Measurements from ENCODE around the gene MPHOSPH9.

The MPHOSPH9 gene

DNA sequence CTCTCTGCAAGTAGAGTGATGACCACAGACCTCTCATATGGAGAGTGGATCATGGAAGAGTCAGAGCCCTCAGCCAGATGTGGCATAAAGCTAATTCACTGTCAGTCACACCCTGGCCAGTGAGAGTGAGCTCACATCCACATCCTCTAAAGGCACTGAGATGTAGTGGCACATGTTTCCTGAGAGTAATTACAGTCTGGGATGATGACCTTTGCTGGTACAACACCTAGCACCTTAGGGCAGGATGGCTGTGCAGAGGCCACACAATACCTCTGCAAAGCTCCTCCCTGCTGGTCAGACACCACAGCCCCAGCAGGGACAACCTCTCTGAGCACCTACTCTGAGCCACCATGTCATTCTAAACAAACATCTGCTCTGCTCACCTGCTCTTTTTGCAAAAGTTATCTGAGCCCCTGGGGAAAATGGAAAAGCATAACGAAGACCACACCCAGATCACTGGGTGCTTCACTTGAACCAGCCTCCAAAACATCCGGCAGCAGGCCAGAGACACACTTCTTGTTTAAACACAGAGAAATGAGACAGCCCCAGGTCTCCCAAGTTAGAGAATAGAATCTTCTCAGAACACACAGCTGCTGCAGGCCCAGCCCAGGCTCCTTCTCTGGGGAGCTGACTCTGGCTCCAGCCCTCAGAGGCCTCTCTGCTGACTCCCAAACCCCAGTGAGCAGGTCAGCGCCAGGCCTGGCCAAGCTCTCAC, 112.3 kb downstream of the MPHOSPH9 start:
- no peak for DNase-seq

DNA sequence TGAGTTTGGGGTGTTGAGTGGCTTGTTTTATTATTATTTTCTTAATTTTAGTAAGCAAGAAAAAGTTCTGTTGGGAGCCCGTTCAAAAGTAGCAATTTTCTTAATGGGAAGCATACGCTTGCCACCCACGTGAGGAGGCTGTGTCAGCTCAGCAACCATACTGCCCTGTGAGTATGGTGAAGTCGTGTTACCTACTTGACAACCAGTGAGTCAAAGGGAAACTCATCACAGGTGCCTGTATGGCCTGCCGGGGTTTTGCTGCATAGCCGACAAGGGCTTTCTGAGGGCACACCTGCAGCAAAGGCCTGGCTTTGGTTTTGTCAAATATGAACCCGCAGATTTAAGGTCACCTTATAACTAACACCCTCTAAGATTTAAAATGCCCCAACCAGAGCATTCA, 113.1 kb downstream of the MPHOSPH9 start:
- DNase-seq = no peak

DNA sequence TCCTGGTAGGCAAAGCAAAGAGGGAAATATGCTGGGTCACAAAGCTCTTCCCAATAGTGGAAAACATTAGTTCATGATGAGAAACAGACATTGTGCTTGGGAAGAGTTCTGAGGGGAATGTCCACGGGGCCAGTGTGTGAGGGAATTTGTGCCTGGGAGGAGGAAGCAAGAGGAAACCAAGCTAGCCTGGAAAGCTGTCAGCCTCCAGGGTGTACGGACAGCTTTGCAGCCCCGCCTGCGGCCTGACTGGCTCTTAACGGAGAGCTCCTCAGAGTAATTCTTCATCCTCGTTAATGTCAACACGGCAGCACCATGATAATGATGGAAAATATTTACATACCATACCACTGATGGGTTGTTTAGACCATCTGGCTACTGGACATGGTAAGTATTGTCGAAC, 114.4 kb downstream of the MPHOSPH9 start:
- no peak for DNase-seq

DNA sequence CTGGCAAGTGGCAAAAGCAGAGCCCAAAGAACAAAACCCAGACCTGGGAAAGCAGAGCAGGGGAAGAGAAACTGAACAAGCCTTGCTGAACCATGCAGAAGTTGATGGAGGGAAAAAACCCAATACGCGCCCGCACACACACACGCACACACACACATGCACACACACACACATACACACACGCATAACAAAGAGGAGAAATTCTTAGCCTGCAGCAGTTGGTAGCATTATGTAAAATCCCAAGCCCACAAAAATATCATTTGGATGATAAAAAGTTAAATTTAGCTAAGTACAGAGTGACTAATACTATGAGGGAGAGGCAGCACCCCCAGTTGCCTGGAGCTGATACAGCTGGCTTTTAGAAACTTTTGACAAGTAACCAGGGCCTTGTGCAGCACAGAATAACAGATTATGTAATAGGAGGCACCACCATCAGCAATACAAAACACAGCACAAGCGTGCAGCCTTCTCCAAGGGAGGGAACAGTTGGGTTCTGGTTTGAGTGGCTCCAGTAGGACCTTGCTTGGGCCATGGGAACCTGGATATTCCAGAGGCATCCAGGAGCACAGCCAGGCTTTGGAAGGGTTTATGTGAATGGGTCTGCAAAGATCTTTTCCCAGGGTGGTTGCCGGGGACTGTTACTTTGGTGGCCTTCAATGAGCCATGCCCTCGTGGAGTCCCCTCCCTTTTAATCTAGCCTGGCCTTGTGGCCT, 117.4 kb downstream of the MPHOSPH9 start:
- no peak for DNase-seq

DNA sequence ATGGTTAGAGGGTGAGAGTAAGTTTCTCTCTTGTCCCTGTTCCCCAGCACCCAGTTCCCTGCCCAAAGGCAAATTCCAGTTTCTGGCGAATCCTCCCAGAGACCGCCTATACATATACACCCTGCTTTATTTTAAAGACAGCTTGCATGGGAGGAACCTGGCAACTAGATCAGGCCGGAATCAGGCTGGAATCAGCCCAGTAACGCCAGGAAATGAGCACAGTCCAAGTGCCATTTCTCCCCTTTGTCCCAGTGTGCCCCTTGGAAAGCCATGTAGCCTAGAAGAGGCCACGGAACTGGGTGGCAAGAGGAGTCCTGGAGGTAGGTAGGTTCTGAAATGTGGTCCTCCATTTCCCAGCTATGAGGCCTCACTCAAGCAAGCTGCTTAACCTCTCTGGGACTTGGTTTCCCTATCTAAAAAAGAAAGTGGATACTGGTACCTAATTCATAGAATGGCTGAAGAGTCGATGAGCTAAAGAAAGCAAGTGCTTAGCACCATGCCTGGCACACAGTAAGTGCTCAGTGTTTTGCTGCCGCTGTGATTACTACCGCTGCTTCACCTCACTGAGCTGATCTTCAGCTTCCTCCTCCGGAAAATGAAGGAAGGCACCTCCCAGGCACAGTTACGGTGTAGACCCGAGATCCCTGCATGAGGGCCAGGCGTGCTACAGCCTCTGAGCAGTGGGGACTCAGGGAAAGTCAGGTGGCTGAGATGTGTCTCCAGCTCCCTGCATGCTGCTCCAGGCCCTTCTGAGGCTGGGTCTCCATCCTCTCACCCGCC, 118.4 kb downstream of the MPHOSPH9 start:
- DNase-seq = no peak

DNA sequence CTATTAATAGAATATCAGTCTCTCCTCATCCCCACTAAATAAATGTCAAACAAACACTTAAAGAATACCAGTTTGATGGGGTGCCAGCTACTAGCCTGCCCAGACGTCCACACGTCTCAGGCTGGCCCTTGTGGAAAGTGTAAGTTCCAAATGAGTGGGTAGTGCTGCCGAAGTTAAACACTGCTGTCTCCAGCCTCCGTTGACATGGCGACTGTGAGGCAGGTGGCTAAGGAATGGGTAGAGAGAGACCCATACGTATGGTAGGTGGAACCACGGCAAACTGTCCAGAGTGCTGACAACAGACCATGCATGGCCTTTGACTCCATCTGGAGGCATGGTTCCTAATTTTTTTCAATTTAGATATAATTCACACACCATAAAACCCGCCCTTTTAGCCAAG, 119.9 kb downstream of the MPHOSPH9 start:
- DNase-seq = peak; percentile 69

DNA sequence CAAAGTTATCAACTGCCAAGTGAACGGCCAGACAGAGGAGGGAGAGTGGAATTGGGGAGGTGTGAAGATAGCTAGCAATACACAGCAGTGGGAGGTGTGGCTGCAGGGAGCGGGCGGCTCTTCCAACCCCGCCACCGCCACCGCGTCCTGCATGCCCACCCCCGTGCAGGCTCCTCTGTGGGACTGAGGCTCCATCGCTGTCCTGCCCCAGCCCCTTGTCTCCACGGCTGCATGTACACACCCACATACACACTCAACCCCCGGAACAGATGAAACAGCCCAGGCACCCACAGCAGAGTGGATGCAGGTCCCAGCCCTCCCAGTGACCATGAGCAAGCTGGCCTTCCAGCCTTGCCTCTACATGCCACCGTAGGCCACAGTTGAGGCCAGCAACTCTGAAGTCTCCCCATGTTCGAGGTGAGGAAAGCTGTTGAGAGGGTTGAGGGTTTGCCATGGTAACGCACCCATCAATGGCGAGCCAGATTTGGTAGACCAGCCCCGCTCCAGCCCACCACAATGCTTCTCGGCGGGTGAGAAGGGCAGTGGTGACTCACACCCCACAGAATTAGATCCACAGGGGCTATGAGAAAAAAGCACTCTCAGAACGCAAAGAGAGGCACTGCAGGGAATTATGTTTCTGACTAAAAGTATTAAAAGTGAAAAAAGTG, 121.3 kb downstream of the MPHOSPH9 start:
- DNase-seq = no peak

DNA sequence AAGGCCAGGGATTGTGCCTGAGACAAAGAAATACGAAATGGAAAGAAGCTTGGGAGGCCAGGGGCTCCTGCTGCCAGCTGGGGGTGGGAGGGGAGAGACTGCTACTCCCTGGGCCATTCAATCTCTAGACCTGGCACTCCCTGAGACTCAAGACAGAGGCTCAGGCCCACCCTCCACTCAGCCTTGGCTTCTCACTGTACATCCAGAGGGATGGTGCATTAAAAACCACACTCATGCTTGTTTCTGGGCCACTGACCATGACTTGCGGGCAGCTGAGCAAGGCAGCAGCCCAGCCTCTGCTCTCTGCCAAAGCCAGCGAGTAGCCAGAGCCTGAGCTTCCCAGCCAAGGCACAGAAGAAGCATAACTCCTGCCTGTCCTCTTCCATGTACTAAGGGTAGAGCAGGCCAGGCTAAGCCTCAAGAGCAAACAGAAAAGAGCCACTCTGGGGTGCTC, 123.6 kb downstream of the MPHOSPH9 start:
- DNase-seq = no peak

DNA sequence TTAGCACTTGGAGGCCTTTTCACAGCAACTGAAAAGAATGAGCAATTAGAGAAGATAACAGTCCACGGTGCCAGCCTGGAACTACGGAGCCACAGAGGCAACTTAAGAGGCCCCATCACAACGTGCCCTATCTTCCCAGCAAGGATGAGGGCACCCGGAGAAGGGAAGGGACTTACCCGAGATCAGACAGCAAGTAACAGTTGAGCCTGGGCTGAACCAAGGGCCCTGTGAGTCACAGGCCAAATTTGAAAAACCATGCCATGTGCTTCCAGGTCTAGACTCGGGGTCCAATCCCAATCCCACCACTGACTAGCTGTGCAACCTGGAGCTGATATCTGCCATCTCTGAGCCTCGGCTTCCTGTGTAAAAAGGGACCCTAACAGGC, 124.3 kb downstream of the MPHOSPH9 start:
- no peak for DNase-seq

DNA sequence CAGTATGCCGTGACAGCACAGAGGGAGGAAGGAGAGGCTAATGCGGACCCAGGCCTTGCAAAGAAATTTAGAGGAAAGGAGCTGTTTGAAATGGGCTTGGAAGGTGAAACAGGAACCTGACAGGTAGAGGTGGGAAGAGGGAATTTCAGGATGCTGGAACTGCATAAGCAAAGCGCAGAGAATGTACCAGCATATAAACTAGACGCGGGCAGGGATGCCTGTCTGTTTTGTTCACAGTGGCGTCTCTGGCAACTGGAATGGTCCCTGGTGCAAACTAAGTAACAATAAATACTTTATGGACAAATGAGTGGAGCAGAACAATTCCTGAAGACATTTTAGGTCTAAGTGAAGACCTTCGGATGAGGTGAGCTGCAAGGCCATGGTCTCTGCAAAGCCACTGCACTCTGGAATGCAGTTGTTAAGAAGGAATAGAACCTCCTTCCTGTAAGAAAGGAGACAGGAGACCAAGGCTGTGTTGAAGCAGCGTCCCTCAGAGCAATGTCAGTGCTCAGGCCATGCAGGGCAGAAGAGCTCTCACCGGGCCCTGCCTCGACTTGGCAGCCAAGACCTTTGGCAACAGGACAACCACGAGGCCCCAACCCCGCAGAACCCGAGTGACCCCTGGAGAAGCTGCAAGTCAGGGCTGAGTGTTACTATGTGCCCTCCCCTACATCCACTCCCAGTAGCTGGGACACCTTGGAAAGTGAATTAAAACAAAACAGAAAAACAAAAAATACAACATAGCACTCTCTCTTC, 124.8 kb downstream of the MPHOSPH9 start:
- DNase-seq = no peak

DNA sequence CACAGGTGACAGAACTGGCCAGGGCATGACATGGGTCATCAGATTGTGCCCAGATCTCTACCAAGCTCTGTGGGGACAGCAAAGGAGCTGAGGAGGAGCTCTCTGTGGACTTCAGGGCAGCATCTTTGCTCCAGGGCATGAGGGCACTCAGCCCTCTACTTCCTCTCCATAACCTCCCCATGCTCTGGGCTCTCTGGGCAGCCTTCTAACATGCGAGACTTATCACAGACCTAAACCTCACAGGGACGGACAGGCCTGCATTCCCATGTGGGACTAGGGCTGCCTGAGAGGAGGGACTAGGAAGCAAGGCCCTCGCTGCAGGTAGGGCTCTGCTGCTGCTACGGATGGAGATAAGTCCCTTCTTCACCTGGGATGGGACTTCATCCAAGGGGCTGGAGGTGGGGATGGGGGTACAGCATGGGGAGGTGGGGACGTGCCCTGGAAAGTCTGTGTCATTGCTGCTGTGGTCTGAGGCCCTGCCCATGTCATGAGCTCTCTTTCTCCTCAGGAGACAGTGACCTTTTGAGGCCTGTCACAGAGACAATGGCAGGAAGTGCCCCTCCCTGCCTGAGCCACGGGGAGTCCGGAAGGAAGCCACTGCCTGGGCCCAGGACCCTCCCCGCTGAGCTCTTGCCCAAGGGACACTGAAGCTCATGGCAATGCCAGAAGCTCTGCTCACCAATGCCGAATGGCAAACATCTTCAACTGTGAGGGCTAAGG, 126.1 kb downstream of the MPHOSPH9 start:
- DNase-seq = no peak

DNA sequence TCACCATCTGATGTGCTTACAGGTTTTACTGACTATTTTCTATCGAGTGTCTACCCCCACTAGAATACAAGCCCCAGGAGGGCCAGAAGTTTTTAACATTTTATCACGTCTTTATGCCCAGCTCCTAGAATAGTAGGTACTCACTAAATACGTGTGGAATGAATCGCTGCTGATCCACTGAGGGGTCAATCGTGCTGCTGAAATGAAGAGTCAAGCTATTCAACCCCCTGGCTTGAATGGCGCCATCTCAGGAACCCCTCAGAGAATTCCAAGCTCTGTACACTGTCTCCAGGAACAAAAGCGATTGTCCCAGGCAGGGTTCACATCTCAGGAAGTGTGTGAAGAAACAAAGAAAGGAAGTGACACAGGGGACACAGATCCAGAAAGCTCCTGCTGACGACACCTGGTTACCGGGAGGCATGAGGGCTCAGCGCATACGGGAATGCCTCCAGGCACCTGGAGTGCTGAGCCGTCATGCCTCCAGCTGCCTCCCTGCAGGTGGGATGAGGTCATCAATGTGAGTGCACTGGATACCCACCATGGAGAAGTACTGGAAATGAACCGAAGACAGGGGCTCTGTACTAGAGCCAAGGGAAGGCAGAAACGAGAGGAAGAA, 127.6 kb downstream of the MPHOSPH9 start:
- DNase-seq = no peak

DNA sequence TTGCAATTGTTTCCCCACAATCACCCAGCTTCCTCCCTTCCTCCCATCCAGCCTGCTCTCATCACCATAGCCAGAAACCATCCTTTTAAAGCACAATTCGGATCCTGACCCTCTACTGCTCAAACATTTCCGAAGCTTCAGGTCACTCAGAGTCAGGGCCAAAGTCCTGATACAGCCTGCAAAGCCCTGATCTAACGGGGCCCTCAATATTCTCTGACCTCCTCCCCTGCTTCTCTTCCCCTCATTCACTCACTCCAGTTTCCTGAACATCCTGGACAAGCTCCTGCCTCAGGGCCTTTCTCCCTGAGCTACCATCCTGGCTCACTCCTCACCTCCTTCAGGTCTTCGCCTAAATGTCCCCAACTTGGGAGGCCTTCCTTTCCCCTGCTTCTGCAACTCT, 128.1 kb downstream of the MPHOSPH9 start:
- DNase-seq = no peak

All from NCI-H1105 (cell line).